SH-SY5Y (cell line): ENCODE data around the gene ASCL5.

Experiments used
- GATA2 ChIP-seq: IDR thresholded peaks from 2 replicates; pipeline ENCODE4 v1.6.1; 2011; ENCODE audit warnings: mild to moderate bottlenecking, low read depth, low read length
- GATA3 ChIP-seq: IDR thresholded peaks from 2 replicates; pipeline ENCODE4 v1.6.1; 2011; ENCODE audit warnings: low read depth, mild to moderate bottlenecking, low read length, moderate library complexity

DNA sequence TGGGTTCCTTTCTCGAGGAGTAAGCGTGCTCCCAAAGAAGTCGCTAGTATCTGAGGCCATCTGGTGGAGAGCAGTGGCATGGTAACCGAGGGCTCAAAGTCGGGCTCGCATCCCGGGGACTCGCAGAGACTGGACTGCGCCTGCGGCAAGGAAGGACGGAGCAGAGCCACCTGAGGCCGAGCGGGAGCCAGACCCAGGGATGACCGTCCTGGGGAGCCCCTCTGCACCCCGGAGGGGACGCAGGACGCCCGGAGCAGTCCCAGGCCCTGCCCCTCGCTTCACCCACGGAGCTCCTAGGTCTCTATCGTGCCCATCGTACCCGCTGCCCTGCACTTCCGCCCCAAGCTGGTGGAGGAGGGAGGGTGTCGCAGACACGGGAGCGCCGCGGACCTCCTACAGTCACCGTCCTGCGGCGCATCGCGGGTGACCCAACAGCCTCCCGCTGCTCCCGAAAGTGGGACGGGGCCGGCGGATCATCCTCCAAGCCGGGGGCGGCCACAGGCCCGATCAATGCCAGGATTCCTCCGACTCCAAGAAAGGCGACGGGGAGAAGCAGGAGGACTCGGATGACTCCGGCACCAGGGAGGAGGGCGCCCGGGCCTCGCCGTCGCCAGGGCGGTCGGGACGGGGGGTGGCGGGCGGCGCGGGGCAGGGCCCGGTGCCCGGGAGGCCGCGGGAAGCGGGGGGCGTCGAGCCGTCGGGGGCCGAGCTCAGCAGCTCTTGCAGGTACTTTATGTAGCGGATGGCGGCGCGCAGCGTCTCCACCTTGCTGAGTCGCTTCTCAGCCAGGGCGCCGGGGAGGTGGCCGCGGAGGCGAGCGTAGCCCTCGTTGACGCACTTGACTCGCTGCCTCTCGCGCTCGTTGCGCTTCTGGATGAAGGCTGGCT, 12.5 kb downstream of the ASCL5 start:
- TF ChIP-seq GATA3: no peak
- TF ChIP-seq GATA2: no peak
